Measurements from ENCODE around the gene TNXB.
"Not testable (repeated sequence)": the region's sequence is repeated elsewhere in the genome, so short reads cannot be mapped to it uniquely, and the experiment has no call there.

The TNXB gene

DNA sequence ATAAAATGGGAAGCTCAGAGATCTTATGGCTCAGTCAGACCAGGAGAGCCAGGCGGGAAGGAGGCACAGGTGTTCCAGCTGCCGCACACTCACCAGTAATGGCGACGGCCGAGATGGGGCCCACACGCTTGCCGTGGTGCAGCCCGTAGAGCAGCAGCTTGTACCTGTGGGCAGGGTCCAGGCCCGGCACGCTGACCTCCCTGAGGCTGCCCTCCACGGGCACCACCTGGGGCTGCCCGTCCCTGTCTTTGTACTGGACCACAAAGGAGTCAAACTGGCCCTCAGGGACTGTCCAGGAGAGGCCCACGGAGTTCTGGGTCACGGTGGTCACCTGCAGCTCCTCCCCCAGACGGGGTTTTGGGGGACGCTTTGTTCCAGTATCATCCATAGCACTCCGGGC is 39.7 kb downstream of the TNXB start:
- TF ChIP-seq, protein P1, sequence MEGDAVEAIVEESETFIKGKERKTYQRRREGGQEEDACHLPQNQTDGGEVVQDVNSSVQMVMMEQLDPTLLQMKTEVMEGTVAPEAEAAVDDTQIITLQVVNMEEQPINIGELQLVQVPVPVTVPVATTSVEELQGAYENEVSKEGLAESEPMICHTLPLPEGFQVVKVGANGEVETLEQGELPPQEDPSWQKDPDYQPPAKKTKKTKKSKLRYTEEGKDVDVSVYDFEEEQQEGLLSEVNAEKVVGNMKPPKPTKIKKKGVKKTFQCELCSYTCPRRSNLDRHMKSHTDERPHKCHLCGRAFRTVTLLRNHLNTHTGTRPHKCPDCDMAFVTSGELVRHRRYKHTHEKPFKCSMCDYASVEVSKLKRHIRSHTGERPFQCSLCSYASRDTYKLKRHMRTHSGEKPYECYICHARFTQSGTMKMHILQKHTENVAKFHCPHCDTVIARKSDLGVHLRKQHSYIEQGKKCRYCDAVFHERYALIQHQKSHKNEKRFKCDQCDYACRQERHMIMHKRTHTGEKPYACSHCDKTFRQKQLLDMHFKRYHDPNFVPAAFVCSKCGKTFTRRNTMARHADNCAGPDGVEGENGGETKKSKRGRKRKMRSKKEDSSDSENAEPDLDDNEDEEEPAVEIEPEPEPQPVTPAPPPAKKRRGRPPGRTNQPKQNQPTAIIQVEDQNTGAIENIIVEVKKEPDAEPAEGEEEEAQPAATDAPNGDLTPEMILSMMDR (IDR thresholded peaks at IDR 0.05; ENCODE audit: low read depth, low read length, missing control alignments): no peak
- no peak overlapping the region for H3K4me3 ChIP-seq (ENCODE audit: low read depth, low read length)
- no peak for DNase-seq (ENCODE audit: low read depth)

DNA sequence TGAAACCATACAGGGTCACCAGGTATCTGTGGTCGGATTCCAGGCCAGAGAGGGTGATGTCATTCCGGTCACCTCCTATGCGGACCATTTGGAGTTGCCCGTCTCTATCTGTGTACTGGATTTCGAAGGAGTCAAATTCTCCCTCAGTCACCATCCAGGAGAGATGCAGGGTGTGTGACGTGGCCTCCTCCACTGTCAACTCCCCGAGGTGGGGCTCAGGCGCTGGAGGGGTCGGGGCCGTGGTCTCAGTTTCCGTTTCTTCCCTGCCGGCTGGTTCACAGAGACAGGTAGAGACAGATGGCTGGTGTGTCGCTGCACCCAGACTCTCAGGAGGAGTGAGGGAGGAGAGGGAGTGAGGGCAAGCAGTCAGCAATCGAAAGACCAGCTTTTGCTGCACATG is 40.3 kb downstream of the TNXB start:
- no peak overlapping the region for H3K4me3 ChIP-seq (ENCODE audit: low read depth, low read length)
- TF ChIP-seq, protein P1 (IDR thresholded peaks at IDR 0.05; ENCODE audit: low read depth, low read length, missing control alignments): no peak
- DNase-seq (ENCODE audit: low read depth): no peak

GRCh38 chr6:32068315-32068714 is 40.8 kb downstream of the TNXB start:
- H3K4me3 ChIP-seq (ENCODE audit: low read depth, low read length); DNase-seq (ENCODE audit: low read depth): not testable (repeated sequence)

- not testable (repeated sequence) for H3K4me3 ChIP-seq (ENCODE audit: low read depth, low read length); DNase-seq (ENCODE audit: low read depth)
Observed at GRCh38 chr6:32067521-32067920, 41.6 kb downstream of the TNXB start.

GRCh38 chr6:32064706-32065105 is 44.4 kb downstream of the TNXB start:
- TF ChIP-seq, protein P1 (IDR thresholded peaks at IDR 0.05; ENCODE audit: low read depth, low read length, missing control alignments): no peak
- H3K4me3 ChIP-seq (ENCODE audit: low read depth, low read length): no peak overlapping the region
- no peak for DNase-seq (ENCODE audit: low read depth)

GRCh38 chr6:32060966-32061655 is 48.0 kb downstream of the TNXB start:
- no peak overlapping the region for H3K4me3 ChIP-seq (ENCODE audit: low read depth, low read length)
- TF ChIP-seq, protein P1 (IDR thresholded peaks at IDR 0.05; ENCODE audit: low read depth, low read length, missing control alignments): no peak
- DNase-seq (ENCODE audit: low read depth): no peak

GRCh38 chr6:32058511-32058963 is 50.6 kb downstream of the TNXB start:
- TF ChIP-seq, protein P1 (IDR thresholded peaks at IDR 0.05; ENCODE audit: low read depth, low read length, missing control alignments): no peak
- H3K4me3 ChIP-seq (ENCODE audit: low read depth, low read length): no peak overlapping the region

DNA sequence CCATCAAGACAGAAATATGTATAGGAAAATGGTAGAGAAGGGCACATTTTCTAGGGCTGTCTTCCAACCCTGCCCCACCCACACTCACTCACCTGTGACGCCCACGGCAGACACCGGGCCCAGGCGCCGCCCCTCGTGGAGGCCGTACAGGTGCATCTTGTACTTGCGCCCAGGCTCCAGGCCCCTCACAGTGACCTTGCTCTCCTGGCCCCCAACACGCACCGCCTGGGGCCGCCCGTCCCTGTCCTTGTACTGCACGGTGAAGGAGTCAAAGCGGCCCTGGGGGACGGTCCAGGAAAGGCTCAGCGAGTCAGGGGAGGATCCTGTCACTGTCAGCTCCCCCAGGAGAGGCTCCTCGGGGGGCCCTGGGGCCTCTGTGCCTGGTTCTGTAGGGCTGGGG is 51.2 kb downstream of the TNXB start:
- no peak overlapping the region for H3K4me3 ChIP-seq (ENCODE audit: low read depth, low read length)
- DNase-seq (ENCODE audit: low read depth): no peak
- TF ChIP-seq, protein P1 (IDR thresholded peaks at IDR 0.05; ENCODE audit: low read depth, low read length, missing control alignments): no peak

More at GRCh38 chr6:32058511-32058963, 50.6 kb downstream of the TNXB start:
- no peak for DNase-seq (ENCODE audit: low read depth)

All from GM12864 (cell line).